Activated CD8-positive, alpha-beta memory T cell treated with anti-CD3 and anti-CD28 coated beads for 48 hours (primary cell): ENCODE measurements around the gene WASHC3.

ENCODE experiments used
- DNase-seq, 3 experiments: peaks; one replicate each; pipeline ENCODE4 v3.0.0-alpha.2; 2020; ENCODE audit warnings: low read depth in 2 of 3, low spot score in 2 of 3

The WASHC3 gene

DNA sequence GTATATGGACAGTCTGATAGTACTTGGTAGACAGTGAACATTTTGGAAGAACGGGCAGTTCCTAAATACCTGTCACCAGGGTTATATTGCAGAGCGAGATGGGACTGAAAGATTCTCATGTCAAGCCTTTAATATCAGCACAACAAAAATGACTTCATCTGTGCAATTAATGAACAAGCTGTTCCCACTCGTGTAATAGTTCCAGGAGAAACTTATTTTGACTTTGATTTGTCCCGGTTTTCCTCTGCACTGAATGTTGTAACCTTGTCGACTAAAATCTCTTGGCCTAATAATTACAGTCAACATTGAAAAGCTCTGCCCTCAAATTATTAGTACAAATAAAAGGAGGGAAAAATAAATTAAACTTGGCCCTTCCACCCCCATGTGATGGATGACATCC is 79.5 kb downstream of the WASHC3 start:
- DNase-seq: no peak

DNA sequence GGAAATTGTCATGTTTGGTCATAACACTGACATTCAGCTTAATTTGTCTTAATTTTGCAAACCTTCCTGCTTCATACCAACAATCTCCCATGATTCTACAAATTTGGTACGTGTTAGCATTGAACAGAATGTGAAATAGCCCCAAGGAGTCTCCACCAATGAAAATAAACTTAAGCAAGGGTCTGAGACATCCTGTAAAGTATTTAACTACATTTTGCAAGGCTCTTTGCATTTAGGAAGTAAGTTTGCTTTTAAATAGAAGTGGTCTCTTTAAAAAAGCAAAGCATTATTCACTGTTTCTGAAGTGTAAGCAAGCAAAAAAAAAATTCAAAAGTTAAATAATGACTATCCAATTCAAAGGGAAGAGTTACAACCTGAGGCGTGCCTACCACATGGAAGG is 79.9 kb downstream of the WASHC3 start:
- DNase-seq: no peak

DNA sequence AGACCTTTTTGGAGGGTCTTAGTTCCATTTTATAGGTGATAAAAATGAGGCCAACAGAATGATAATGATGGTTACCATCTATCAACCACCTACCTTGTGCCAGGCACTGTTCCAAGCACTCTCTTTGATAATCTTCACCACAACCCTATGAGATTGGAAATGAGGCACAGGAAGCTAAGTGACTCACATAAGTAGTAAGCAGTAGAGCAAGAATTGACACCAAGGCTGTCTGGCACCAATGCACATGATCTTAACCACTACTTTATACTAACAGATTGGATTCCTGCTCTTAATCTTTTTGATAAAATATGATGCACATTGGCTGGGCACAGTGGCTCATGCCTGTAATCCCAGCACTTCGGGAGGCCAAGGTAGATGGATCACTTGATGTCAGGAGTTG is 93.0 kb downstream of the WASHC3 start:
- DNase-seq: no peak

DNA sequence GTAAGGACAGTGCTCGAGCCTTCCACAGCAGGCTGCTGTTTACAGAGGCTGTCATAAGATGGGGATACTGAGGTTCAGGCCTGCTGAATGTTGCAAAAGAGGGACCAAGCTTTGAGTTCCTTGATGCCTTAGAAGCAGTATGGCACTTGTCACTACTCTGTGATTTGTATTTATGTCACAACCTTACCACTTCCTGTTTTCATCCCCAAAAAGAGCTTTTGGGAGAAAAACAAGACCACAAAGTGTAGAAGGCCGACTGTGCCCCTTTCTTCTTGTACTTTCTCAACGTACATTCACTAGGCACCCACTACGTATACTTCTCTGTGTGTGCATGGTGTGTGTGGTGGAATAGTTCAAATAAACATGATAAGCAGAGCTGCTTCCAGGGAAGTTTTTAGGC is 94.3 kb downstream of the WASHC3 start:
- DNase-seq: no peak

DNA sequence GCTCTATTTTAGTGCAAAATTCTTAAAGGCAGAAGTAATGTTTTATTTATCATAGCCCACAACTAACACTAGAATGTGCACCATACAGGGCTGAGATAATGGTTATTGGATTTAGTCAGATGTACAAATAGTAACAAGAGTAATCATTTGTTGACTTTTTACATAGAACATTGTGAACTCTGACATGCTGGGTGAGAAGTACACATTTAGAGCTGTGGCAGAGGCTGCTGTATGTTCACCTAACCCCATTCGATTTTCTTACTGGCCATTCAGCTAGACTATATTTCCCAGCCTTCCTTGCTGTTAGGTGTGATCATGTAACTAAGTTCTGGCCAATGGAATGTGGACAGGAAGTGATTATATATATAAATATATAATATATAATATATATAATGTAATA is 95.3 kb downstream of the WASHC3 start:
- no peak for DNase-seq

DNA sequence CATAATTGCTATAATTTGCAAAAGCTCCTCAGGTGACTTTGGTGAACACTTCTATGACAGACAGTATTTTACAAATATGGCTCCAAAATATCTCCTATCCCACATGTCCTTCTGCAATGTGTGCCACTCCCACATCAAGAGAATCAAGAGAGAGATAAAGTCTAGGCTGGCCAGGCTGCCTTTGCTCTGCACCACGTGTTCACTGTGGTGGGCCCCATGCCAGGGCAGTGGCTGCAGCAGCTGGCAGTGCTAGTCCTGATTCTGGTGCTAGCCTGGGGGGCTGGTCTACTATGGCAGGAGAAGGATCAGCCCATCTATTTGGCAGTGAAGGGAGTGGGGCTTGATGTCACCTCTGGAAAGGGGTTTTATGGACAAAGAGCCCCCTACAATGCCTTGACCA is 98.1 kb downstream of the WASHC3 start:
- DNase-seq: no peak
